Upper lobe of left lung (tissue), 6 donors: ENCODE data around the gene TFPI. TPM values are rescaled to one million over a fixed set of nuclear protein-coding genes. Genes with fewer than 3 reads are reported as not detected.

ENCODE experiments used
- ATAC-seq, 2 donors: fragments of 200-7000 bp; cut with Tn5 transposase; one replicate each; pipeline ENCODE4 v1.9.1; 2022; ENCODE audit warnings: mild to moderate bottlenecking in 2 of 2, moderate library complexity in 2 of 2; ENCODE audit not compliant: low FRiP score in 2 of 2
- DNase-seq, 2 donors: peaks; one replicate each; pipeline ENCODE4 v3.0.0-alpha.2; 2019 to 2020
- H3K27ac ChIP-seq, 4 donors: fragments of 200-600 bp; sonication (generic); one replicate each; pipeline ENCODE4 v1.5.1; 2016 to 2019
- H3K27me3 ChIP-seq, 4 donors: fragments of 200-600 bp; sonication (generic); one replicate each; pipeline ENCODE4 v1.5.1; 2017 to 2019
- H3K36me3 ChIP-seq, 4 donors: fragments of 200-600 bp; sonication (generic); one replicate each; pipeline ENCODE4 v1.5.1; 2016 to 2019
- H3K4me1 ChIP-seq, 4 donors: fragments of 200-600 bp; sonication (generic); one replicate each; pipeline ENCODE4 v1.5.1; 2018 to 2019
- H3K4me3 ChIP-seq, 4 donors: fragments of 200-600 bp; sonication (generic); one replicate each; pipeline ENCODE4 v1.5.1; 2017 to 2019; ENCODE audit warnings: mild to moderate bottlenecking in 2 of 4, moderate library complexity in 1 of 4
- H3K9me3 ChIP-seq, 4 donors: fragments of 200-600 bp; sonication (generic); one replicate each; pipeline ENCODE4 v1.5.1; 2018 to 2019
- CTCF ChIP-seq, 6 experiments: fragments of 450-650 bp in 4 of 6; fragments of 200-600 bp in 2 of 6; sonication (generic) in 2 of 6; IDR thresholded peaks; one replicate each; pipeline ENCODE4 v1.5.1; 2016 to 2019; ENCODE audit warnings: antibody characterized with exemption in 6 of 6
- EP300 ChIP-seq, 4 donors: sonication (generic); formaldehyde crosslinking; IDR thresholded peaks; one replicate each; pipeline ENCODE4 v1.5.1; 2017; ENCODE audit warnings: antibody characterized with exemption in 4 of 4, control low read depth in 2 of 4
- POLR2A ChIP-seq, 4 donors: fragments of 450-650 bp; IDR thresholded peaks; one replicate each; pipeline ENCODE4 v1.5.1; 2016 to 2017; ENCODE audit warnings: antibody characterized with exemption in 4 of 4, mild to moderate bottlenecking in 2 of 4
- POLR2AphosphoS5 ChIP-seq, 2 donors: sonication (generic); formaldehyde crosslinking; IDR thresholded peaks; one replicate each; pipeline ENCODE4 v1.5.1; 2017; ENCODE audit warnings: antibody characterized with exemption in 2 of 2
- WGBS, 2 donors: methylation state at CpG; one replicate each; pipeline ENCODE4 v1.1.5; 2017 to 2018; 5-methylcytosine and 5-hydroxymethylcytosine counted together
- total RNA-seq, 6 donors: library from RNA; depleted of rRNA in 4 of 6; stranded (reverse); fragments of >200 nt in 4 of 6; gene quantifications; one replicate each; pipeline versions ENCODE4 v1.1.0 to v1.2.1, GENCODE V29; 2016 to 2021
- donor health status: DM: no; HTN: no; CAD: no; lungs with moderate emphysema.
- donor health status: DM: no; HTN: yes; CAD: no; lungs with severe emphysema.

TFPI gene
- total RNA-seq, 6 donors from 2014 or later, result 92.3 to 293 (median 243) TPM

DNA sequence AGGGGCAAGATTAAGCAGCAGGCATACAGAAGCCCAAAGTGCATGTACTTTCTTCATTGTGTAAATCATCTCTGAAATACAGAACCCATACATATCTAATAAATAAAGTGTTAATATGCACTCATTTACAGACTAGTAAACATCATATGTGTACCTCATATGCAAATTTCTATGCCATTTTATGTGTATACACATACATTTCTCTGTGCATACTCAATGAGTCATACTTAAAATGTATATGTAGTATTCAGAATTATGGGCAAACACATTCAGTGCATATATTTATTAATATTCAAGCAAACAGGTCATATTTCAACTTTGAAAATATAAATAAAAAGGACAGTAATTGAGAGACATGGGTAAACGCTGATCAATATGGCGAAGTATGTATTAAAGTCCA is 50.5 kb downstream of the TFPI start:
- TF ChIP-seq CTCF (IDR thresholded peaks at IDR 0.05) (no peak), POLR2AphosphoS5 (IDR thresholded peaks at IDR 0.05) (no peak), POLR2A (IDR thresholded peaks at IDR 0.05) (no peak), EP300 (IDR thresholded peaks at IDR 0.05) (no peak)
- Histone ChIP-seq H3K4me3 (no peak overlapping the region), H3K9me3 (peaks cover 0 to 4% (median 2%) of the 10 kb centered on the region in 4 donors), H3K36me3 (peaks cover 0 to 4% (median 0%) of the 10 kb centered on the region in 4 donors), H3K27ac (no peak overlapping the region), H3K27me3 (no peaks in the 10 kb centered on the region), H3K4me1 (peaks cover 10 to 48% (median 41%) of the 10 kb centered on the region in 4 donors)
- ATAC-seq (no peak), DNase-seq (no peak)
- 66 to 67% methylated on average over 2 of the region's 2 CpGs for WGBS, 2 donors

- H3K27ac ChIP-seq, result peak overlapping the region in 2 of 4 donors; percentile 47 to 67
- ATAC-seq, result no peak
- DNase-seq, result no peak
- H3K4me1 ChIP-seq, result peaks cover 10 to 48% (median 41%) of the 10 kb centered on the region in 4 donors
- no peaks in the 10 kb centered on the region for H3K9me3 ChIP-seq
- TF ChIP-seq EP300 (IDR thresholded peaks at IDR 0.05), result no peak
- no peak for TF ChIP-seq POLR2AphosphoS5 (IDR thresholded peaks at IDR 0.05)
- no peak for TF ChIP-seq CTCF (IDR thresholded peaks at IDR 0.05)
- no peak for TF ChIP-seq POLR2A (IDR thresholded peaks at IDR 0.05)
- H3K36me3 ChIP-seq, result peaks cover 0 to 5% (median 0%) of the 10 kb centered on the region in 4 donors
- no peak overlapping the region for H3K4me3 ChIP-seq
- no peaks in the 10 kb centered on the region for H3K27me3 ChIP-seq
- WGBS, 2 donors, result 53 to 58% methylated on average over 2 of the region's 2 CpGs
These were observed 51.8 kb downstream of the TFPI start for GRCh38 chr2:187502467-187502866.

DNA sequence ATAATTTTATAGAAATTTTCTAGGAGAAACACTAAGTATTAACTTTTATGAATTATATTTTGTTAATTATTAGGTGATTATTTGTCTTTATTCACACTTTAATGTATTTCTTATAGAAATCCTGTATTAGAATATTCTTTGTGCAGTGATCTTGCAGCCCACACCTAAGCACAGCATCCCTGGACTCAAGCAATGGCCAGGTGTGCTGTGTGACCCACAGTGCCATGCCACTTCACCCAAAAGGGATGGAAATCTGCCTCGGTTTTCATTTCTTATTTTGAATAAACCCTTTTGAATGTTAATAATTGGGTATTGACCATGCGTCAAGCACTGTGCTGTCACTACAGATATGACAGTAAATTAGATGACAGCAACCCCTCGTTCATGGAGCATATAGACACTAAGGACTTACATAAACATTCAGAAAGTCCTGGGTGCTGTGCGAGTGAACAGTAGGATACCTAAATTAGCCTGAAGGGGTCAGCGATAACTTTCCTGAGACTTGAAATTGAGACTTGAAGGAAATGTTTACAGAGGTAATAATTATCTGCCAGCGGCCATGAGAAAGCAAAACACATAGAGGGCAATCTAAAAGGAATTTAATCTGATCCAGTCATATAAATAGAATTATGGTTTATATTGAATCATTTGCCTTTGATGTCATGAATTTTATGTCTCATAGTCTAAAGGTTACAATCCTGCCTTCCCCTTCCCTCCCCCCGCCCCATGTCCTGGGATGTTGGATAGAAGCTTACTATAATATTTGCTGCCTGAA is 53.5 kb downstream of the TFPI start:
- Histone ChIP-seq H3K4me3 (no peak overlapping the region), H3K9me3 (no peaks in the 10 kb centered on the region), H3K27ac (peak overlapping the region in 3 of 4 donors; percentile 11 to 67 (median 47)), H3K36me3 (peaks cover 0 to 21% (median 1%) of the 10 kb centered on the region in 4 donors), H3K4me1 (peaks cover 10 to 48% (median 40%) of the 10 kb centered on the region in 4 donors), H3K27me3 (no peaks in the 10 kb centered on the region)
- ATAC-seq, result no peak
- WGBS, 2 donors, result 50 to 56% methylated on average over 7 of the region's 7 CpGs
- TF ChIP-seq POLR2A (IDR thresholded peaks at IDR 0.05) (no peak), CTCF (IDR thresholded peaks at IDR 0.05) (peak in 2 of 6 experiments; percentile 11 to 14)
- DNase-seq, result no peak

GRCh38 chr2:187499941-187500532 is 54.2 kb downstream of the TFPI start:
- peaks cover 10 to 45% (median 35%) of the 10 kb centered on the region in 4 donors for H3K4me1 ChIP-seq
- no peaks in the 10 kb centered on the region for H3K9me3 ChIP-seq
- H3K4me3 ChIP-seq, result no peak overlapping the region
- DNase-seq (peak in 1 of 2 donors; percentile 51), ATAC-seq (peak; percentile 83 to 92)
- TF ChIP-seq EP300 (IDR thresholded peaks at IDR 0.05), result no peak
- peak; percentile 40 to 84 (median 68) for TF ChIP-seq CTCF (IDR thresholded peaks at IDR 0.05)
- WGBS, 2 donors, result 10 to 12% methylated on average over 2 of the region's 2 CpGs
- no peaks in the 10 kb centered on the region for H3K27me3 ChIP-seq
- peak overlapping the region in 2 of 4 donors; percentile 47 to 67 for H3K27ac ChIP-seq
- peaks cover 0 to 29% (median 3%) of the 10 kb centered on the region in 4 donors for H3K36me3 ChIP-seq
